DND-41 (cell line): Measurements from ENCODE around the gene FAM50B.

Experiments
- ATAC-seq: fragments of 200-7000 bp; cut with Tn5 transposase; 3 replicates; pipeline ENCODE4 v1.9.1; 2021; ENCODE audit warnings: low read depth; ENCODE audit not compliant: insufficient read depth
- DNase-seq: peaks from one replicate; pipeline ENCODE4 v3.0.0-alpha.2; 2020
- H2AFZ ChIP-seq: 2 replicates; pipeline ENCODE4 v1.6.0; 2012; ENCODE audit warnings: low read depth, low read length
- H3K27ac ChIP-seq: 2 replicates; pipeline ENCODE4 v1.5.1; 2012; ENCODE audit warnings: low read length, inconsistent platforms
- H3K27me3 ChIP-seq: fragments of 200-600 bp; sonication (generic); 2 replicates; pipeline ENCODE4 v1.6.0; 2012; ENCODE audit warnings: low read length, mild to moderate bottlenecking, inconsistent platforms; ENCODE audit not compliant: insufficient read depth, poor library complexity
- H3K36me3 ChIP-seq: 2 replicates; pipeline ENCODE4 v1.5.1; 2012; ENCODE audit warnings: low read length, inconsistent platforms; ENCODE audit not compliant: insufficient read depth
- H3K4me1 ChIP-seq: 2 replicates; pipeline ENCODE4 v1.5.1; 2012; ENCODE audit warnings: mild to moderate bottlenecking, low read length; ENCODE audit not compliant: insufficient read depth
- H3K4me2 ChIP-seq: 2 replicates; pipeline ENCODE4 v1.6.0; 2012; ENCODE audit warnings: mild to moderate bottlenecking, moderate library complexity, low read length, inconsistent platforms; ENCODE audit not compliant: insufficient read depth
- H3K4me3 ChIP-seq, 2 experiments: fragments of 200-600 bp in 1 of 2; shearing (Covaris generic) in 1 of 2; 2 replicates each; pipeline ENCODE4 v1.5.1; 2012 to 2016; ENCODE audit warnings: inconsistent platforms in 2 of 2, low read length in 2 of 2, mild to moderate bottlenecking in 2 of 2, low read depth in 1 of 2, moderate library complexity in 1 of 2
- H3K79me2 ChIP-seq: 2 replicates; pipeline ENCODE4 v1.6.0; 2012; ENCODE audit warnings: low read length, inconsistent platforms; ENCODE audit not compliant: insufficient read depth
- H3K9ac ChIP-seq: 2 replicates; pipeline ENCODE4 v1.6.0; 2012; ENCODE audit warnings: low read depth, mild to moderate bottlenecking, inconsistent platforms, low read length, moderate library complexity
- H3K9me3 ChIP-seq: 2 replicates; pipeline ENCODE4 v1.5.1; 2012; ENCODE audit warnings: low read length, moderate library complexity, mild to moderate bottlenecking, inconsistent platforms; ENCODE audit not compliant: insufficient read depth, severe bottlenecking
- H4K20me1 ChIP-seq: 2 replicates; pipeline ENCODE4 v1.6.0; 2012; ENCODE audit warnings: low read length; ENCODE audit not compliant: insufficient read depth
- EZH2 ChIP-seq: IDR thresholded peaks from 3 replicates; pipeline ENCODE4 v1.6.1; 2012; ENCODE audit warnings: borderline replicate concordance, low read depth, mild to moderate bottlenecking, moderate library complexity, low read length, inconsistent platforms; ENCODE audit not compliant: severe bottlenecking
- TF ChIP-seq, protein P1 (sequence below): IDR thresholded peaks from 2 replicates; pipeline ENCODE4 v1.5.1; 2012; ENCODE audit warnings: borderline replicate concordance, low read length, moderate library complexity, mild to moderate bottlenecking; ENCODE audit not compliant: poor library complexity, severe bottlenecking; ENCODE audit errors: extremely low read depth

The FAM50B gene

GRCh38 chr6:3857468-3858456, 8.6 kb downstream of the FAM50B start:
- no peak for DNase-seq
- H4K20me1 ChIP-seq: no peaks in the 10 kb centered on the region
- H3K4me3 ChIP-seq: no peak overlapping the region
- no peak overlapping the region for H3K4me2 ChIP-seq
- H3K9ac ChIP-seq: no peak overlapping the region
- no peak overlapping the region for H3K27ac ChIP-seq
- H3K79me2 ChIP-seq: no peaks in the 10 kb centered on the region
- no peaks in the 10 kb centered on the region for H3K36me3 ChIP-seq
- no peaks in the 10 kb centered on the region for H3K4me1 ChIP-seq
- no peaks in the 10 kb centered on the region for H3K9me3 ChIP-seq
- H3K27me3 ChIP-seq: peaks cover 10% of the 10 kb centered on the region
- H2AFZ ChIP-seq: no peak overlapping the region
- no peak for TF ChIP-seq EZH2
- TF ChIP-seq, protein P1, sequence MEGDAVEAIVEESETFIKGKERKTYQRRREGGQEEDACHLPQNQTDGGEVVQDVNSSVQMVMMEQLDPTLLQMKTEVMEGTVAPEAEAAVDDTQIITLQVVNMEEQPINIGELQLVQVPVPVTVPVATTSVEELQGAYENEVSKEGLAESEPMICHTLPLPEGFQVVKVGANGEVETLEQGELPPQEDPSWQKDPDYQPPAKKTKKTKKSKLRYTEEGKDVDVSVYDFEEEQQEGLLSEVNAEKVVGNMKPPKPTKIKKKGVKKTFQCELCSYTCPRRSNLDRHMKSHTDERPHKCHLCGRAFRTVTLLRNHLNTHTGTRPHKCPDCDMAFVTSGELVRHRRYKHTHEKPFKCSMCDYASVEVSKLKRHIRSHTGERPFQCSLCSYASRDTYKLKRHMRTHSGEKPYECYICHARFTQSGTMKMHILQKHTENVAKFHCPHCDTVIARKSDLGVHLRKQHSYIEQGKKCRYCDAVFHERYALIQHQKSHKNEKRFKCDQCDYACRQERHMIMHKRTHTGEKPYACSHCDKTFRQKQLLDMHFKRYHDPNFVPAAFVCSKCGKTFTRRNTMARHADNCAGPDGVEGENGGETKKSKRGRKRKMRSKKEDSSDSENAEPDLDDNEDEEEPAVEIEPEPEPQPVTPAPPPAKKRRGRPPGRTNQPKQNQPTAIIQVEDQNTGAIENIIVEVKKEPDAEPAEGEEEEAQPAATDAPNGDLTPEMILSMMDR: no peak
- no peak for ATAC-seq

DNA sequence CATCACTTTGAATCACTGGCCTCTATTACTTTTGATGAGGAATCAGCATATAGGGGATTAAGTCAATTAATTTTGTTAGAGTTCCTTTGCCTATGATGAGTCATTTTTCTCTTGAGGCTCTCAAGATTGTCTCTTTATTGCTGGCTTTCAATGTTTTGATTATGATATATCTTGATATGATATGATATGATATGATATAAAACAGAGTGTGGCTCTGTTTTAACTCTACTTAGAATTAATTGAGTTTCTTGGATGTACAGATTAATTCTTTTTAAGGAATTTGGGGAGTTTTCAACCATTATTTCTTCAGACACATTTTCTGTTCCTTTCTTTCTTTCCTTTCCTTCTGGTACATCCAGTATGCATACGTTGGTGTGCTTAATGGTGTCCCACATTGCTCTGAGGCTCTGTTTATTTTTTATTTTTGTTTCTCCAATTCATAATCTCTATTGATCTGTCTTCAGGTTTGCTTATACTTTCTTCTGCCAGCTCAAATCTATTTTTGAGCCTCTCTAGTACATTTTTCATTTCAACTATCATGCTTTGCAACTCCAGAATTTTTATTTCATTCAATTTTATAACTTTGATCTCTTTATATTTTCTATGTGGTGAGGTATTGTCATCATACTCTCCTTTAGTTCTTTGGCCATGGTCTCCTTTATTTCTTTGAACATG, 10.8 kb downstream of the FAM50B start:
- H3K36me3 ChIP-seq: no peaks in the 10 kb centered on the region
- H3K4me3 ChIP-seq: no peak overlapping the region
- no peaks in the 10 kb centered on the region for H4K20me1 ChIP-seq
- no peak overlapping the region for H3K27ac ChIP-seq
- no peak for DNase-seq
- ATAC-seq: no peak
- no peak overlapping the region for H2AFZ ChIP-seq
- no peaks in the 10 kb centered on the region for H3K79me2 ChIP-seq
- peaks cover 10% of the 10 kb centered on the region for H3K27me3 ChIP-seq
- no peak overlapping the region for H3K4me2 ChIP-seq
- no peak overlapping the region for H3K9ac ChIP-seq
- no peak for TF ChIP-seq EZH2
- TF ChIP-seq, protein P1: no peak
- H3K4me1 ChIP-seq: no peaks in the 10 kb centered on the region
- H3K9me3 ChIP-seq: no peaks in the 10 kb centered on the region

- Histone ChIP-seq H3K4me1 (no peaks in the 10 kb centered on the region), H2AFZ (no peak overlapping the region), H3K27me3 (peaks cover 10% of the 10 kb centered on the region), H4K20me1 (no peaks in the 10 kb centered on the region), H3K9me3 (no peaks in the 10 kb centered on the region), H3K27ac (no peak overlapping the region), H3K4me3 (no peak overlapping the region), H3K9ac (no peak overlapping the region), H3K4me2 (no peak overlapping the region), H3K36me3 (no peaks in the 10 kb centered on the region), H3K79me2 (no peaks in the 10 kb centered on the region)
- no peak for ATAC-seq
- no peak for DNase-seq
- TF ChIP-seq EZH2: no peak
- TF ChIP-seq, protein P1: no peak
These were observed 12.3 kb downstream of the FAM50B start for GRCh38 chr6:3861424-3861823.
